ENCODE results near the gene REEP5.
"Not testable (repeated sequence)": the region's sequence is repeated elsewhere in the genome, so short reads cannot be mapped to it uniquely, and the experiment has no call there.

The REEP5 gene

DNA sequence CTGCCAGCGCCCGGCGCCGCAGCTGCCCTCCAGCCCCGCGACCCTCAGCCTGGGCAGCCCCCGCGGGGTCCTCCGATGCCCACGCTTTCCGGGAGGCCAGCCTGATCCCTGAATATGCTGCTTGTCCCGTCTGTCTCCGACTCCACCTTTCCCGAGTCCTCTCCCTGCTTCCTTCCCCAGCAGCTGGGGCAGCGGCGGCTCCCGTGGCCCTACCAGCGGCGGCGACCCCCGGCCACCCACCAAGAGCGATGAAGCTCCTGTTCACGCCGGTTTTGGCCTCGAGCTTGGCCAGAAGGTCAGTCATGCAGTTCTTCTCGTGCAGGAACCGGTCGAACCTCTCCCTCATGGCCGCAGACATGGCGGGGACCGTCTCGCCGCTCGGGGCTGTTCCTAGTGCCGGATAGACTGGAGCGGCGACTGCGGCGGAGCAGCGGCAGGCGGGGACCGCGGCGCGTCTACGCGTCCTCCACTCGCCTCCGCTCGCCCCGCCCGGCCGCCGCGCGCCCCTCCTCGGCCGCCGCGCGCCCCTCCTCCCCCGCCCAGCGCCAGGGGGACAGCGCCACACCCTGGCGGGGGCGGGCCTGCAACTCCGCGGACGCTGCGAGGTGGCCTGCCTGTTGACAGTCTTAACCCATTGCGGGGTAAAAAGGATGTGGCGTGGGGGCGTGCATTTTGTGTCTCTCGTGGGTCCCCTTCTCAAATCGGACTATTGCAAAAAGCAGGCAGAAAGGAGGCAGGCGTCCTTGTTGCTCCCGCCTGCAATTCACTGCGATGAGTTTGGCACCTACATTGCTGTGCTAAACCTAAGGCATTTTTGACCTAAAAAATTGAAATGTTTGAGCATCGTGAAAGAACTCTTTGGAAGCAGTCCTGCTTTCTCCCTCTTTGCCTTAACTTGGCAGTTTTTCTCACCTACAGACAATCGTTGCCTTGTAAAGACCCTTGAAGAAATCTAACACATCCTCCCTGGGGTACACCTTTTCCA, at the start of gene REEP5:
Gene REEP5, minus strand, starts transcription at position 395 of the 985 bp plus-strand sequence. Its CDS starts 37 bp downstream, at position 358.
- H3K4me1 ChIP-seq (ENCODE audit: control insufficient read depth in 1 of 2, insufficient read depth in 2 of 2, low read length in 2 of 2) = peaks cover 11 to 49% of the 10 kb centered on the region in 2 donors

DNA sequence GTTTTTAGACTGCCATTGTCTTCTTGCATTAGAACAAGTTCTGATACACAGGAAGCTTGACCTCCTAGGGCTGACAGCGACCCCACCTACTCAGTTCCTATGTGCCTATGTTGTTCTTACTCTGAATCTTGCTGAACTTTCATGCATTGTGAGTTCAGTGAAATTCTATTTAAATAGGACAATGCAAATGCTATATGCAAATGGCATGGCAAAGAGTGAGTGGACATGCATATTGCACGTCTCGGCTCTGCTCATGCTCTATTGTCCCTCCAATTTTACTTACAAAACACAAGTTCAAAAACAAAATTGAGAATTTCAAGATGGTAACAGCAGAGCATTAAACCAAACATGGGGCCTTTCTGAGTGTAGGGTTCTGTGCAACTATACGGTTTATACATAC, 49.2 kb upstream of the REEP5 start:
- Histone ChIP-seq H3K9me3 (ENCODE audit: control insufficient read depth in 1 of 2, low read length in 2 of 2) (no peaks in the 10 kb centered on the region), H3K36me3 (ENCODE audit: control insufficient read depth in 1 of 2, insufficient read depth in 2 of 2, low read length in 2 of 2) (no peaks in the 10 kb centered on the region), H3K4me3 (ENCODE audit: low read depth in 1 of 2, low read length in 2 of 2) (no peak overlapping the region), H3K27me3 (ENCODE audit: low read depth, low read length) (no peaks in the 10 kb centered on the region), H3K4me1 (ENCODE audit: control insufficient read depth in 1 of 2, insufficient read depth in 2 of 2, low read length in 2 of 2) (peaks cover 4% of the 10 kb centered on the region in 2 donors), H3K27ac (ENCODE audit: low read length) (no peak overlapping the region)

More for the DNA sequence above, at the start of gene REEP5:
- H3K4me3 ChIP-seq (ENCODE audit: low read depth in 1 of 2, low read length in 2 of 2) = peak within 1 kb of the TSS; percentile 82 to 90
- H3K9me3 ChIP-seq (ENCODE audit: control insufficient read depth in 1 of 2, low read length in 2 of 2) = no peaks in the 10 kb centered on the region
- peak within 1 kb of the TSS; percentile 90 for H3K27ac ChIP-seq (ENCODE audit: low read length)
- H3K27me3 ChIP-seq (ENCODE audit: low read depth, low read length) = no peaks in the 10 kb centered on the region
- peaks cover 5 to 16% of the 10 kb centered on the region in 2 donors for H3K36me3 ChIP-seq (ENCODE audit: control insufficient read depth in 1 of 2, insufficient read depth in 2 of 2, low read length in 2 of 2)

DNA sequence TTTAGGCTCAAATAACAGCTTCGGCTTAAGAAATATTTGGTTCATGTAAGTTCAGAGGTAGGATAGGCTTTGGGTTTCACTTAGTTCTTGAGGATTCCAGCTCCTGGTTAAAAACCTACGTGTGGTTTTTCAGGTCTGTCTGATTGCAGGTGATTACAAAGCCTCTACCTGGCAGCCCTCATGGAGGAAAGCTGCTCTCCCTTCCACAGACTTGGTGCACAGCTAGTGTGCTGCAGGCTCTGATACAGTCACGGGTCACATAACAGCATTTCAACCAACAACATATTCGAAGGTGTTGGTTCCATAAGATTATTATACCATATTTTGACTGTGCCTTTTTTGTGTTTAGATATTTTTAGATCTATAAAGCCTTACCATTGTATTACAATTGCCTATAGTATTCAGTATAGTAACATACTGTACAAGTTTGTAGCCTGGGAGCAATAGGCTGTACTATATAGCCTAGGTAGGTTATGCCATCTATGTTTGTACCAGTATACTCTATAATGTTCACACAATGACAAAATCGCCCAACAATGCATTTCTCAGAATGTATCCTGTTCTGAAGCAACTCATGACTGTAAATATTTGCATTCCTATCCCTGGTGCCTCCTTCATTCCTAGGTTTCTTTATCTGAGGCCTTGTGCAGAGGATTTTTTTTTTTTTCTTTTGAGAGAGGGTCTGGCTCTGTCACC, 46.5 kb upstream of the REEP5 start:
- Histone ChIP-seq H3K36me3 (ENCODE audit: control insufficient read depth in 1 of 2, insufficient read depth in 2 of 2, low read length in 2 of 2) (no peaks in the 10 kb centered on the region), H3K9me3 (ENCODE audit: control insufficient read depth in 1 of 2, low read length in 2 of 2) (no peaks in the 10 kb centered on the region), H3K4me3 (ENCODE audit: low read depth in 1 of 2, low read length in 2 of 2) (no peak overlapping the region), H3K27me3 (ENCODE audit: low read depth, low read length) (no peaks in the 10 kb centered on the region), H3K27ac (ENCODE audit: low read length) (no peak overlapping the region), H3K4me1 (ENCODE audit: control insufficient read depth in 1 of 2, insufficient read depth in 2 of 2, low read length in 2 of 2) (no peaks in the 10 kb centered on the region)

DNA sequence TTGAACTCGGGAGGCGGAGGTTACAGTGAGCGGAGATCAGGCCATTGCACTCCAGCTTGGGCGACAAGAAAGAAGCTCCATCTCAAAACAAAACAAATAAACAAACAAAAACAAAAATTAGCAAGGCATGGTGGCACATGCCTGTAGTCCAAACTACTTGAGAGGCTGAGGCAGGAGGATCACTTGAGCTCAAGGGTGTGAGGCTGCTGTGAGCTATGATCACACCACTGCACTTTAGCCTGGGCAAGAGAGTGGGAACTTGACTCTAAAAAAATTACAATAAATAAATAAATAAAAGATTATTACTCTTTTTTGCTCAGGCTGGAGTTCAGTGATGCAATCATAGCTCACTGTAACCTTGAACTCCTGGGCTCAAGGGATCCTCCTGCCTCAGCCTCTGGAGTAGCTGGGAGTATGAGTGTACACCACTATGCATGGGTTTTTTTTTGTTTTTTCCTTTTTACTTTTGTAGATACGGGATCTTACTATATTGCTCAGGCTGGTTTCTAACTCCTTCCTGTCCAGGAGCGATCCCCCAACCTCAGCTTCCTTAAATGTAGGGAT, 45.6 kb upstream of the REEP5 start:
- Histone ChIP-seq H3K4me1 (ENCODE audit: control insufficient read depth in 1 of 2, insufficient read depth in 2 of 2, low read length in 2 of 2) (no peaks in the 10 kb centered on the region), H3K27ac (ENCODE audit: low read length) (no peak overlapping the region)

DNA sequence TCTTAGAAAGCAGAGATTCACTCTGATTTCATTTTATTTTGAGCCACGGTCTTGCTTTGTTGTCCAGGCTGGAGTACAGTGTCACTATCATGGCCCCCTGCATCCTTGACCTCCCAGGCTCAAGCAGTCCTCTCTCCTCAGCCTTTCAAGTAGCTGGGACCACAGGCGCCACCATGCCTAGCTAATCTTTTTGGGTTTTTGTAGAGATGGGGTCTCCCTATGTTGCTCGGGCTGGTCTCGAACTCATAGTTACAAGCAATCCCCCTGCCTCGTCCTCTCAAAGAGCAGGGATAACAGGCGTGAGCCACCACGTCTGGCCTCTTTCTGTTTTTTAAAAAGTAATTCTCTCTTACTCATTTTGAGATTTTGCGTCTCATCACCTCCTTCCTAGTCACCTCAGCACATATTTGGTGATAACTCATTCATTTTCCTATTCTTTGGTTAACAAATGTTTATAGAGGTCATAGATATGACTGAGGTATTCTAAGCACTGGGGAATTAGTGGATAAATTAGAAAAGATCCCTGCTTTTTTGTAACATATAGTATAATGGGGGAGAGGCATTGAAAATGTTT, 43.8 kb upstream of the REEP5 start:
- no peaks in the 10 kb centered on the region for H3K36me3 ChIP-seq (ENCODE audit: control insufficient read depth in 1 of 2, insufficient read depth in 2 of 2, low read length in 2 of 2)
- H3K4me3 ChIP-seq (ENCODE audit: low read depth in 1 of 2, low read length in 2 of 2) = no peak overlapping the region
- H3K27me3 ChIP-seq (ENCODE audit: low read depth, low read length) = no peaks in the 10 kb centered on the region

More for the DNA sequence above, 45.6 kb upstream of the REEP5 start:
- Histone ChIP-seq H3K9me3 (ENCODE audit: control insufficient read depth in 1 of 2, low read length in 2 of 2) (no peaks in the 10 kb centered on the region), H3K27me3 (ENCODE audit: low read depth, low read length) (no peaks in the 10 kb centered on the region), H3K4me3 (ENCODE audit: low read depth in 1 of 2, low read length in 2 of 2) (no peak overlapping the region), H3K36me3 (ENCODE audit: control insufficient read depth in 1 of 2, insufficient read depth in 2 of 2, low read length in 2 of 2) (no peaks in the 10 kb centered on the region)

DNA sequence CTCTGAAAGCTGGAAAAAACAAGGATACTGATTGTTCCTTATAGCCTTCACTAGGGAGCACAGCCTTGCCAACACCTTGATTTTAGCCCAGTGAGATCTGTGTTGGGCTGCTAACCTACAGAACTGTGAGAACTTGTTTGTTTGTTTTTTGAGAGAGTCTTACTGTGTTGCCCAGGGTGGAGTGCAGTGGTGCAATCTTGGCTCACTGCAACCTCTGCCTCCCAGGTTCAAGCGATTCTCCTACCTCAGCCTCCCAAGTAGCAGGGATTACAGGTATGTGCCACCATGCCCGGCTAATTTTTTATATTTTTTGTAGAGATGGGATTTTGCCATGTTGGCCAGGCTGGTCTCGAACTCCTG, 41.3 kb upstream of the REEP5 start:
- H3K36me3 ChIP-seq (ENCODE audit: control insufficient read depth in 1 of 2, insufficient read depth in 2 of 2, low read length in 2 of 2); H3K9me3 ChIP-seq (ENCODE audit: control insufficient read depth in 1 of 2, low read length in 2 of 2); H3K27ac ChIP-seq (ENCODE audit: low read length); H3K27me3 ChIP-seq (ENCODE audit: low read depth, low read length); H3K4me3 ChIP-seq (ENCODE audit: low read depth in 1 of 2, low read length in 2 of 2): not testable (repeated sequence)
- peaks cover 0 to 12% of the 10 kb centered on the region in 2 donors for H3K4me1 ChIP-seq (ENCODE audit: control insufficient read depth in 1 of 2, insufficient read depth in 2 of 2, low read length in 2 of 2)

More for the DNA sequence above, 43.8 kb upstream of the REEP5 start:
- Histone ChIP-seq H3K4me1 (ENCODE audit: control insufficient read depth in 1 of 2, insufficient read depth in 2 of 2, low read length in 2 of 2) (no peaks in the 10 kb centered on the region), H3K9me3 (ENCODE audit: control insufficient read depth in 1 of 2, low read length in 2 of 2) (no peaks in the 10 kb centered on the region), H3K27ac (ENCODE audit: low read length) (no peak overlapping the region)

DNA sequence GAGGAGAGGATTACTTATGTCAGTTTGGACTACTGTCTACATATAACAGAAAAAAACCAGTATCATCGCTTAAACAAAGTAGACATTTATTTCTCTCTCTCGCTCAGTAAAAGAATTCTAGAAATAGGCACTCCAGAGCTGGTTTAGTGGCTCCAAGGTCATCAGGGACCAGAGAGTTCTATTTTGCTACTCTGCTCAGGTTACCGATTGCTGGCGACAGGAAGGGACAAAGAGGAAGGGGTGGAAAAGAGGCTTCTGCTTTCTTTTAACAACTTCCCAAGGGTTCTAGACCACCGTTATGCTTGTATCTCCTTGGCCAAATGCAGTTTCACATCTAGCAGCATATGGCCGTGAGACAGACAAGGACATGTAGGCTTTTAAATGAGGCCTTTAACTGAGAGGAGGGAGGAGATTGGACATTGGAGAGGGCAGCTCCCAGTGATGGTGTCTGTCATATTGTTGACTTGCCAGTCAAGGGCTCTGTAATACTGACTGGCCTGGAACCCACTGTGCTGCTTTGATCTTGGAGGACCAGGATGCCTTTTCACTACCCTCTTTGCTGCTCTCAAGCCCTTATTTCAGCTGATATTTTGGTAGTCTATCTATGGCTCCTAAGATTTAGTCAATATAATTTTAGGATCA, 39.0 kb upstream of the REEP5 start:
- H3K27ac ChIP-seq (ENCODE audit: low read length) = no peak overlapping the region
- no peaks in the 10 kb centered on the region for H3K27me3 ChIP-seq (ENCODE audit: low read depth, low read length)

DNA sequence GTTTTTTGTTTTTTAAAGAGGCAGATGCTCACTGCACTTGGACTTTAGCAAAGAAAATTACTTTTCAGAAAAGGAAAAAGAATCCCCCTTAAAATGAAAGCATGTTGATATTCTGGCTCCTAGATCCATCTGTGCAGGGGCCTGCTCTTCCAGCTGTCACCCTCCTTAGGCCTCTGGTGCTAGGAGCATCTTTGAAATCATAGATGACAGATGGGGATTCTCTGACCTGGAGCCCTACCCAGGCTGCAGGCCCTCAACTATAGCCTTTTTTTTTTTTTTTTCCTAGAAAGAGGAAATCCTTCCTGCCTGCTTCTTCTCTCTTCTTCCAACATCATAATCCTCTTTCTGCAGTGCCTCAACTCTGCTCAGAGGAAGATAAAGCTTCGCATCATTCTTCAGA, 38.3 kb upstream of the REEP5 start:
- no peak overlapping the region for H3K4me3 ChIP-seq (ENCODE audit: low read depth in 1 of 2, low read length in 2 of 2)
- H3K27ac ChIP-seq (ENCODE audit: low read length) = no peak overlapping the region
- H3K9me3 ChIP-seq (ENCODE audit: control insufficient read depth in 1 of 2, low read length in 2 of 2) = no peaks in the 10 kb centered on the region
- H3K27me3 ChIP-seq (ENCODE audit: low read depth, low read length) = no peaks in the 10 kb centered on the region
- peaks cover 0 to 18% of the 10 kb centered on the region in 2 donors for H3K4me1 ChIP-seq (ENCODE audit: control insufficient read depth in 1 of 2, insufficient read depth in 2 of 2, low read length in 2 of 2)
- no peaks in the 10 kb centered on the region for H3K36me3 ChIP-seq (ENCODE audit: control insufficient read depth in 1 of 2, insufficient read depth in 2 of 2, low read length in 2 of 2)

More for the DNA sequence above, 39.0 kb upstream of the REEP5 start:
- Histone ChIP-seq H3K9me3 (ENCODE audit: control insufficient read depth in 1 of 2, low read length in 2 of 2) (no peaks in the 10 kb centered on the region), H3K4me1 (ENCODE audit: control insufficient read depth in 1 of 2, insufficient read depth in 2 of 2, low read length in 2 of 2) (peaks cover 0 to 18% of the 10 kb centered on the region in 2 donors), H3K36me3 (ENCODE audit: control insufficient read depth in 1 of 2, insufficient read depth in 2 of 2, low read length in 2 of 2) (no peaks in the 10 kb centered on the region), H3K4me3 (ENCODE audit: low read depth in 1 of 2, low read length in 2 of 2) (no peak overlapping the region)

DNA sequence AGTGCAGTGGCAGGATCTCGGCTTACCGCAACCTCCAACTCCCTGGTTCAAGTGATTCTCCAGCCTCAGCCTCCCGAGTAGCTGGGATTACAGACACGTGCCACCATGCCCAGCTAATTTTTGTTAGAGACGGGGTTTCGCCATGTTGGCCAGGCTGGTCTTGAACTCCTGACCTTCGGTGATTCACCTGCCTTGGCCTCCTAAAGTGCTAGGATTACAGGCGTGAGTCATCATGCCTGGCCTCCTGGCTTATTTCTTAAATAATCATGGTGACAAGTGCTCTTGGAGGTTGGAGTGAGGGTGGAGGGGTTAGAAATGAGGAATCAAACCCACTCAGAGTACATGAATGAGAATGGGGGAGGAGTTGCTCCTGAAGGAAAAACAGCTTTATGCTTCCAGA, 37.8 kb upstream of the REEP5 start:
- not testable (repeated sequence) for H3K9me3 ChIP-seq (ENCODE audit: control insufficient read depth in 1 of 2, low read length in 2 of 2); H3K4me3 ChIP-seq (ENCODE audit: low read depth in 1 of 2, low read length in 2 of 2); H3K36me3 ChIP-seq (ENCODE audit: control insufficient read depth in 1 of 2, insufficient read depth in 2 of 2, low read length in 2 of 2); H3K27ac ChIP-seq (ENCODE audit: low read length); H3K27me3 ChIP-seq (ENCODE audit: low read depth, low read length)
- H3K4me1 ChIP-seq (ENCODE audit: control insufficient read depth in 1 of 2, insufficient read depth in 2 of 2, low read length in 2 of 2) = peaks cover 0 to 18% of the 10 kb centered on the region in 2 donors

DNA sequence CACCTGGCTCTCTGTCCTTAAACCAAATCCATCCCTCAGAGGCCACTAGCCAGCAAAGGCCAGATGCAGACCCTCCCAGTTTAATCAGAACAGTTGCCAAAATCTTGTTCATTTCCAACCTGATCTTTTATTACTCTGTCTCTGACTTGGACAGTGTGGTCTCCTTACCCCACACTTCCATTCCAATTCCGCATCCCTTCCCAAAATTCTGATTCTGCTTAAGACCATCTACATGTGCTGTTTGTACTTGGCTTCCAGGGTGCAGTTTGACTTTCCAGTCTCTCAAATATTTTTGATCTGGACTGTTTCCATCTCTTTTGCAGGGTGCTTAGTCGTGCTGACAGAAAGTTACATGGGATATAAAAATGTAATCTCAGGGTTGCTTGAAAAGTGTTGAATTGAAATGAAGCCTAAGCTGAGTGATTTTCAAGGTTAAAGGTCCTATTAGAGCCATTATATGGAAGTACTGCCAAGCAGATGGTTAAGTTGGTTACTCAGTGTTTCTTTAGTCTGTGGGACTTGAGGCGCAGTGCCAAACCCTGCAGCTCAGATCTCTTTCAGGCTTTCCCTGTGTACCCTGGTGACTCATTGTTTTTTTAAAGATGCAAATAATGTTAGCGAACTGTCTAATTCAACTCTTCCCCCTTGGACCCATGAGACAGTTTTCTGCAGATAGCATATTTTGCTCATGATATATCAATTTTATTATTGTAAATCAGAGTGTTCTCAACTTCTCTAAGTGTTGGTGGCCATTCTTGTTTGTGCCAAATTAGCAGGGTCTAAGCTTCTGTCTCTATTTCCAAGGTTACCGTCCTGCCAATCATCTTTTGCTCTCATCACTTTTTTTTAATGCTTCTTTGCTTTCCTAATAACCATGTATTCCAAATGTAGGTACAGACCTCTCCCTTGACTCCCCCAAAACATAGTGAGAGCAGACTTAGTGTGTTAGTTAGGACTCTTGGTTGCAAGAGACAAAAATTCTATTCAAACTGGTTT, 36.4 kb upstream of the REEP5 start:
- no peak overlapping the region for H3K27ac ChIP-seq (ENCODE audit: low read length)
- peaks cover 0 to 18% of the 10 kb centered on the region in 2 donors for H3K4me1 ChIP-seq (ENCODE audit: control insufficient read depth in 1 of 2, insufficient read depth in 2 of 2, low read length in 2 of 2)
- no peaks in the 10 kb centered on the region for H3K36me3 ChIP-seq (ENCODE audit: control insufficient read depth in 1 of 2, insufficient read depth in 2 of 2, low read length in 2 of 2)
- H3K27me3 ChIP-seq (ENCODE audit: low read depth, low read length) = no peaks in the 10 kb centered on the region
- no peak overlapping the region for H3K4me3 ChIP-seq (ENCODE audit: low read depth in 1 of 2, low read length in 2 of 2)
- H3K9me3 ChIP-seq (ENCODE audit: control insufficient read depth in 1 of 2, low read length in 2 of 2) = no peaks in the 10 kb centered on the region
